H1 (cell line): ENCODE results near the gene KIF5A. TPM values are rescaled to one million over a fixed set of nuclear protein-coding genes. Genes with fewer than 3 reads are reported as not detected.

Experiments
- CTCF ChIA-PET: fragments of 300-600 bp; sonication (Branson Sonifier 250); formaldehyde crosslinking; loops from one replicate; lab custom pipeline; 2021; ENCODE audit not compliant: partially characterized antibody; lab: Charles Lee
- POLR2A ChIA-PET: fragments of 300-600 bp; sonication (Branson Sonifier 250); formaldehyde crosslinking; loops from one replicate; lab custom pipeline; 2021; ENCODE audit warnings: inconsistent platforms; ENCODE audit not compliant: partially characterized antibody; lab: Charles Lee
- DNase-seq, 2 experiments: peaks; one replicate each; pipeline versions ENCODE4 v3.0.0 to v3.0.0-alpha.2; 2010 to 2022; ENCODE audit warnings: low spot score in 2 of 2, low read depth in 1 of 2, mixed read lengths in 1 of 2
- FAIRE-seq: peaks from 2 replicates; lab custom pipeline; 2011; peaks lifted over from hg19 to GRCh38; lab: Jason Lieb, UNC
- H2AFZ ChIP-seq: 2 replicates; pipeline ENCODE4 v1.8.1; 2012; ENCODE audit warnings: low read length, inconsistent platforms
- H2AK5ac ChIP-seq: 2 replicates; pipeline ENCODE4 v1.6.1; 2013; ENCODE audit warnings: low read depth, low read length
- H2BK120ac ChIP-seq: replicated peaks from 2 replicates; pipeline ENCODE3; 2013; ENCODE audit warnings: low read depth, low read length, inconsistent platforms
- H2BK12ac ChIP-seq: 2 replicates; pipeline ENCODE4 v1.6.1; 2013; ENCODE audit warnings: low read depth, low read length
- H2BK15ac ChIP-seq: 2 replicates; pipeline ENCODE4 v1.6.1; 2013; ENCODE audit warnings: low read length
- H2BK20ac ChIP-seq: 2 replicates; pipeline ENCODE4 v1.6.1; 2013; ENCODE audit warnings: low read length
- H2BK5ac ChIP-seq: 2 replicates; pipeline ENCODE4 v1.6.1; 2013; ENCODE audit warnings: low read depth, low read length
- H3K14ac ChIP-seq: 2 replicates; pipeline ENCODE4 v1.6.1; 2013; ENCODE audit warnings: inconsistent platforms; ENCODE audit not compliant: insufficient read length
- H3K18ac ChIP-seq: 2 replicates; pipeline ENCODE4 v1.6.1; 2013; ENCODE audit warnings: low read length; ENCODE audit errors: extremely low read depth
- H3K23ac ChIP-seq: 2 replicates; pipeline ENCODE4 v1.6.1; 2013; ENCODE audit warnings: inconsistent platforms; ENCODE audit not compliant: insufficient read length
- H3K23me2 ChIP-seq: 2 replicates; pipeline ENCODE4 v1.6.1; 2013; ENCODE audit warnings: low read depth, low read length
- H3K27ac ChIP-seq: 2 replicates; pipeline ENCODE4 v1.6.1; 2011; ENCODE audit warnings: low read depth, low read length, inconsistent platforms
- H3K27me3 ChIP-seq, 4 experiments: replicated peaks in 1 of 4; 1 replicate in 1 of 4; 2 replicates in 3 of 4; pipeline versions ENCODE4 v1.6.1 to v1.8.1; 2011 to 2013; ENCODE audit warnings: low read length in 3 of 4, mild to moderate bottlenecking in 3 of 4, inconsistent platforms in 2 of 4, mixed read lengths in 2 of 4, moderate library complexity in 1 of 4; ENCODE audit not compliant: control insufficient read depth in 3 of 4, insufficient read depth in 3 of 4; ENCODE audit errors: extremely low read depth in 1 of 4
- H3K36me3 ChIP-seq, 4 experiments: 2 replicates each; pipeline versions ENCODE4 v1.6.1 to v1.8.1; 2011 to 2013; ENCODE audit warnings: mild to moderate bottlenecking in 4 of 4, low read length in 3 of 4, moderate library complexity in 2 of 4, control low read depth in 1 of 4, inconsistent platforms in 1 of 4; ENCODE audit not compliant: insufficient read depth in 4 of 4, control insufficient read depth in 2 of 4
- H3K4ac ChIP-seq: replicated peaks from 2 replicates; pipeline ENCODE3; 2013; ENCODE audit warnings: low read length, low read depth, mixed read lengths, inconsistent platforms; ENCODE audit not compliant: insufficient read length
- H3K4me1 ChIP-seq, 4 experiments: replicated peaks in 1 of 4; 1 replicate in 1 of 4; 2 replicates in 3 of 4; pipeline versions ENCODE4 v1.6.1 to v1.8.1; 2011 to 2013; ENCODE audit warnings: low read length in 3 of 4, inconsistent platforms in 2 of 4, mixed read lengths in 1 of 4; ENCODE audit not compliant: insufficient read depth in 4 of 4, control insufficient read depth in 3 of 4
- H3K4me2 ChIP-seq, 2 experiments: 2 replicates each; pipeline versions ENCODE4 v1.6.1 to v1.8.1; 2011 to 2013; ENCODE audit warnings: low read depth in 2 of 2, low read length in 2 of 2, control low read depth in 1 of 2, inconsistent platforms in 1 of 2, mild to moderate bottlenecking in 1 of 2; ENCODE audit not compliant: insufficient read depth in 1 of 2
- H3K4me3 ChIP-seq, 4 experiments: fragments of 200-600, 300-600 bp in 1 of 4; sonication (generic), shearing (Covaris generic), sonication (Bioruptor Twin) in 1 of 4; 2 replicates each; pipeline versions ENCODE4 v1.5.1 to v1.8.1; 2011 to 2016; ENCODE audit warnings: low read length in 4 of 4, low read depth in 3 of 4, control low read depth in 2 of 4, inconsistent platforms in 2 of 4, mild to moderate bottlenecking in 2 of 4, mixed read lengths in 1 of 4, moderate library complexity in 1 of 4; ENCODE audit not compliant: insufficient read depth in 2 of 4; ENCODE audit errors: extremely low read depth in 1 of 4
- H3K56ac ChIP-seq: replicated peaks from 2 replicates; pipeline ENCODE3; 2013; ENCODE audit warnings: low read depth, mild to moderate bottlenecking, mixed read lengths, low read length, inconsistent platforms; ENCODE audit not compliant: insufficient read length
- H3K79me1 ChIP-seq: 2 replicates; pipeline ENCODE4 v1.6.1; 2013; ENCODE audit warnings: low read depth, low read length, control low read depth
- H3K79me2 ChIP-seq, 2 experiments: 2 replicates each; pipeline versions ENCODE4 v1.6.1 to v1.8.1; 2012 to 2013; ENCODE audit warnings: low read length in 2 of 2, mild to moderate bottlenecking in 2 of 2, inconsistent platforms in 1 of 2; ENCODE audit not compliant: insufficient read depth in 2 of 2, control insufficient read depth in 1 of 2
- H3K9ac ChIP-seq, 4 experiments: replicated peaks in 1 of 4; 1 replicate in 1 of 4; 2 replicates in 3 of 4; pipeline versions ENCODE4 v1.6.1 to v1.8.1; 2011 to 2013; ENCODE audit warnings: low read depth in 3 of 4, low read length in 3 of 4, control low read depth in 2 of 4, mild to moderate bottlenecking in 2 of 4, moderate library complexity in 2 of 4, inconsistent platforms in 1 of 4; ENCODE audit errors: extremely low read depth in 1 of 4
- H3K9me3 ChIP-seq, 2 experiments: 2 replicates each; pipeline versions ENCODE4 v1.6.1 to v1.8.1; 2012 to 2013; ENCODE audit warnings: mild to moderate bottlenecking in 2 of 2, moderate library complexity in 2 of 2, control low read depth in 1 of 2, inconsistent platforms in 1 of 2, low read depth in 1 of 2, low read length in 1 of 2, mixed read lengths in 1 of 2; ENCODE audit not compliant: insufficient read depth in 2 of 2
- H4K20me1 ChIP-seq, 2 experiments: replicated peaks in 1 of 2; 2 replicates each; pipeline versions ENCODE3 to v1.8.1; 2011 to 2013; ENCODE audit warnings: inconsistent platforms in 2 of 2, low read length in 2 of 2, mild to moderate bottlenecking in 1 of 2; ENCODE audit not compliant: insufficient read depth in 2 of 2, control insufficient read depth in 1 of 2
- H4K5ac ChIP-seq: 2 replicates; pipeline ENCODE4 v1.6.1; 2013; ENCODE audit warnings: low read length, low read depth, mixed read lengths, inconsistent platforms; ENCODE audit not compliant: insufficient read length
- H4K8ac ChIP-seq: 2 replicates; pipeline ENCODE4 v1.8.0; 2013; ENCODE audit warnings: mild to moderate bottlenecking, moderate library complexity, low read length, inconsistent platforms; ENCODE audit not compliant: insufficient read depth; ENCODE audit errors: extremely low read depth
- H4K91ac ChIP-seq: replicated peaks from 2 replicates; pipeline ENCODE3; 2013; ENCODE audit warnings: low read length, mixed read lengths, inconsistent platforms; ENCODE audit not compliant: insufficient read length
- CEBPB ChIP-seq: IDR thresholded peaks from 2 replicates; pipeline ENCODE4 v1.6.1; 2012; ENCODE audit warnings: low read depth, low read length
- CTBP2 ChIP-seq: IDR thresholded peaks from 2 replicates; pipeline ENCODE4 v1.7.0; 2011; ENCODE audit warnings: borderline replicate concordance, mild to moderate bottlenecking, moderate library complexity, mixed read lengths, low read length; ENCODE audit not compliant: insufficient read depth, insufficient read length
- EP300 ChIP-seq, 2 experiments: IDR thresholded peaks; 1 replicate in 1 of 2; 2 replicates in 1 of 2; pipeline ENCODE4 v1.6.1; 2011 to 2012; ENCODE audit warnings: low read depth in 2 of 2, low read length in 2 of 2, mild to moderate bottlenecking in 2 of 2, borderline replicate concordance in 1 of 2, inconsistent platforms in 1 of 2, moderate library complexity in 1 of 2
- EZH2 ChIP-seq: fragments of 200-600 bp; sonication (generic); IDR thresholded peaks from 2 replicates; pipeline ENCODE4 v1.7.1; 2012; ENCODE audit warnings: low read depth, mild to moderate bottlenecking, moderate library complexity, low read length, inconsistent platforms; ENCODE audit not compliant: severe bottlenecking
- PHF8 ChIP-seq: fragments of 200-600 bp; sonication (generic); conservative IDR thresholded peaks from 2 replicates; pipeline ENCODE4 v1.7.1; 2012; ENCODE audit warnings: low read depth, mild to moderate bottlenecking, inconsistent platforms, low read length, moderate library complexity
- POLR2A ChIP-seq, 2 experiments: IDR thresholded peaks; 1 replicate in 1 of 2; 2 replicates in 1 of 2; pipeline ENCODE4 v1.6.1; 2011; ENCODE audit warnings: low read depth in 2 of 2, low read length in 2 of 2, mild to moderate bottlenecking in 2 of 2; ENCODE audit errors: control extremely low read depth in 1 of 2
- RNF2 ChIP-seq: fragments of 200-900, 300-1000 bp; sonication (generic); IDR thresholded peaks from 2 replicates; pipeline ENCODE4 v1.7.1; 2016; ENCODE audit warnings: borderline replicate concordance, low read depth, mild to moderate bottlenecking, antibody characterized with exemption, low read length; ENCODE audit not compliant: poor library complexity, severe bottlenecking; ENCODE audit errors: missing control alignments
- TBP ChIP-seq: IDR thresholded peaks from 2 replicates; pipeline ENCODE4 v1.6.1; 2011; ENCODE audit warnings: low read depth, low read length, improper control_type of control experiment
- WGBS, 2 experiments: shearing (Covaris generic) in 1 of 2; methylation state at CpG; one replicate each; pipeline versions ENCODE4 v1.1.6 to v1.1.7; 2013 to 2015; ENCODE audit warnings: low lambda C conversion rate in 2 of 2, mixed read lengths in 2 of 2, inconsistent platforms in 1 of 2, low coverage in 1 of 2, missing lambda C conversion rate in 1 of 2; ENCODE audit not compliant: insufficient replicate concordance in 2 of 2, insufficient coverage in 1 of 2, insufficient read length in 1 of 2; ENCODE audit errors: extremely low coverage in 1 of 2, missing lambda C conversion rate in 1 of 2; 5-methylcytosine and 5-hydroxymethylcytosine counted together
- polyA plus RNA-seq, 7 experiments: library from polyadenylated mRNA; depleted of rRNA in 3 of 7; stranded (reverse) in 5 of 7; unstranded in 2 of 7; fragments of >200 nt in 5 of 7; fragments of 200-250 nt in 2 of 7; gene quantifications; 1 replicate in 5 of 7; 2 replicates in 1 of 7; 4 replicates in 1 of 7; pipeline versions ENCODE4 v1.2.1 to v1.2.3, GENCODE V29; 2011 to 2013; ENCODE audit warnings: missing spikeins in 2 of 7, mixed read lengths in 2 of 7
- total RNA-seq: library from RNA; stranded (reverse); fragmentation: NEBNext Ultra II Directional; extraction: Animal tissue kit (Norgen Biotek cat#: 25700); gene quantifications from 2 replicates; pipeline ENCODE4 v1.2.1, GENCODE V29; 2021
- TF ChIP-seq, protein P1 (sequence below): IDR thresholded peaks from 2 replicates; pipeline ENCODE4 v1.6.1; 2012; ENCODE audit warnings: low read length, inconsistent platforms

KIF5A gene
- total and polyA plus RNA-seq, 2 of the 8 experiments (the other 6 are each of a cell fraction or from before 2014, with no cell fraction given), result 10.7 to 21.9 TPM

DNA sequence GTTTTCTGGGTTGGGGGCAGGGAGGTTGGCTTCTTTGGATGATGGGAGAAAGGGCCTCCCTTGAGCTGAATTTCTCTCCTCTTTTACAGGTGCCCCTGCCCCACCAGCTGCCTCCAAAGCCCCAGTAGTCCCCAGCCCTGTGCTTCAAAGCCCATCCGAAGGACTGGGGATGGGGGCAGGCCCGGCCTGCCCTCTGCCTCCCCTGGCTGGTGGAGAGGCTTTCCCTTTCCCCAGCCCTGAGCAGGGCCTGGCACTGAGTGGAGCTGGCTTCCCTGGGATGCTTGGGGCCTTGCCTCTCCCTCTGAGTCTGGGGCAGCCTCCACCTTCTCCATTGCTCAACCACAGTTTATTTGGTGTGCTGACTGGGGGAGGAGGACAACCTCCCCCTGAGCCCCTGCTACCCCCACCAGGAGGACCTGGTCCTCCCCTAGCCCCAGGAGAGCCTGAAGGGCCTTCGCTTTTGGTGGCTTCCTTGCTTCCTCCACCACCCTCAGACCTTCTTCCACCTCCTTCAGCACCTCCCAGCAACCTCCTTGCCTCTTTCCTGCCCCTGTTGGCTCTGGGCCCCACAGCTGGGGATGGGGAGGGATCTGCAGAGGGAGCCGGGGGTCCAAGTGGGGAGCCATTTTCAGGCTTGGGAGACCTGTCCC lies 23.2 kb upstream of the KIF5A start:
- H4K20me1 ChIP-seq, result peaks cover 3 to 13% of the 10 kb centered on the region in 2 experiments
- POLR2A ChIA-PET, result interaction anchor here (0.6 to 7.3 kb wide), 21 partner anchors 8 to 209 kb away, joined by 3 to 56 read pairs (median 4); partner anchors contain the start of genes DCTN2, DTX3, INHBE and PIP4K2C
- TF ChIP-seq POLR2A (IDR thresholded peaks at IDR 0.05; ENCODE audit: control extremely low read depth in 1 of 2, low read depth in 2 of 2, low read length in 2 of 2) (no peak), PHF8 (no peak), EP300 (IDR thresholded peaks at IDR 0.05; ENCODE audit: borderline replicate concordance in 1 of 2, low read depth in 2 of 2, low read length in 2 of 2) (no peak), CTBP2 (no peak), TBP (no peak), RNF2 (no peak), CEBPB (no peak), EZH2 (no peak)
- TF ChIP-seq, protein P1, sequence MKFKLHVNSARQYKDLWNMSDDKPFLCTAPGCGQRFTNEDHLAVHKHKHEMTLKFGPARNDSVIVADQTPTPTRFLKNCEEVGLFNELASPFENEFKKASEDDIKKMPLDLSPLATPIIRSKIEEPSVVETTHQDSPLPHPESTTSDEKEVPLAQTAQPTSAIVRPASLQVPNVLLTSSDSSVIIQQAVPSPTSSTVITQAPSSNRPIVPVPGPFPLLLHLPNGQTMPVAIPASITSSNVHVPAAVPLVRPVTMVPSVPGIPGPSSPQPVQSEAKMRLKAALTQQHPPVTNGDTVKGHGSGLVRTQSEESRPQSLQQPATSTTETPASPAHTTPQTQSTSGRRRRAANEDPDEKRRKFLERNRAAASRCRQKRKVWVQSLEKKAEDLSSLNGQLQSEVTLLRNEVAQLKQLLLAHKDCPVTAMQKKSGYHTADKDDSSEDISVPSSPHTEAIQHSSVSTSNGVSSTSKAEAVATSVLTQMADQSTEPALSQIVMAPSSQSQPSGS, result no peak

More for the DNA sequence above, 23.2 kb upstream of the KIF5A start:
- H3K79me1 ChIP-seq, result no peaks in the 10 kb centered on the region; the same call in 1 of the 2 replicates
- H3K27ac ChIP-seq, result no peak overlapping the region
- H3K9ac ChIP-seq, result no peak overlapping the region
- WGBS, 2 experiments, result 73% methylated on average over 4 of the region's 4 CpGs; no CpG with 5 or more reads in 1 of the 2 experiments
- no peaks in the 10 kb centered on the region for H3K9me3 ChIP-seq
- DNase-seq (no peak), FAIRE-seq (no peak)
- H3K27me3 ChIP-seq, result no peaks in the 10 kb centered on the region
- no peak overlapping the region for H2BK12ac ChIP-seq
- no peak overlapping the region for H3K56ac ChIP-seq
- CTCF ChIA-PET, result interaction anchor here (0.6 to 4.8 kb wide), 5 partner anchors 10 to 1158 kb away, joined by 3 to 29 read pairs (median 5); partner anchors contain the start of gene GLI1
- H3K14ac ChIP-seq, result no peak overlapping the region
- no peak overlapping the region for H2BK120ac ChIP-seq
- H3K36me3 ChIP-seq, result peaks cover 2 to 54% (median 20%) of the 10 kb centered on the region in 4 experiments; a peak in 6 of 8 replicates
- H2BK15ac ChIP-seq, result no peak overlapping the region
- H3K79me2 ChIP-seq, result peaks cover 0 to 9% of the 10 kb centered on the region in 2 experiments; a peak in 1 of 4 replicates
- H3K4ac ChIP-seq, result no peak overlapping the region
- H4K5ac ChIP-seq, result no peak overlapping the region
- peaks cover 8% of the 10 kb centered on the region; the same call in 1 of the 2 replicates for H3K23me2 ChIP-seq
- peaks cover 5 to 14% (median 7%) of the 10 kb centered on the region in 4 experiments; a peak in 6 of 7 replicates for H3K4me1 ChIP-seq
- no peak overlapping the region for H3K4me3 ChIP-seq
- no peak overlapping the region for H2AK5ac ChIP-seq
- H2AFZ ChIP-seq, result no peak overlapping the region
- H2BK5ac ChIP-seq, result no peak overlapping the region
- no peak overlapping the region for H3K18ac ChIP-seq
- no peak overlapping the region for H3K4me2 ChIP-seq
- no peak overlapping the region for H4K91ac ChIP-seq
- no peak overlapping the region for H3K23ac ChIP-seq
- H4K8ac ChIP-seq, result no peak overlapping the region
- H2BK20ac ChIP-seq, result no peak overlapping the region
